Activated CD8-positive, alpha-beta memory T cell treated with anti-CD3 and anti-CD28 coated beads for 48 hours (primary cell): Measurements from ENCODE around the gene KRT34.
"Not testable (repeated sequence)": the region's sequence is repeated elsewhere in the genome, so short reads cannot be mapped to it uniquely, and the experiment has no call there.

Experiments
- DNase-seq, 3 experiments: peaks; one replicate each; pipeline ENCODE4 v3.0.0-alpha.2; 2020; ENCODE audit warnings: low read depth in 2 of 3, low spot score in 2 of 3

Gene KRT34

GRCh38 chr17:41404024-41404671 lies 22.0 kb upstream of the KRT34 start:
- peak in 1 of 3 experiments; percentile 13 for DNase-seq

DNA sequence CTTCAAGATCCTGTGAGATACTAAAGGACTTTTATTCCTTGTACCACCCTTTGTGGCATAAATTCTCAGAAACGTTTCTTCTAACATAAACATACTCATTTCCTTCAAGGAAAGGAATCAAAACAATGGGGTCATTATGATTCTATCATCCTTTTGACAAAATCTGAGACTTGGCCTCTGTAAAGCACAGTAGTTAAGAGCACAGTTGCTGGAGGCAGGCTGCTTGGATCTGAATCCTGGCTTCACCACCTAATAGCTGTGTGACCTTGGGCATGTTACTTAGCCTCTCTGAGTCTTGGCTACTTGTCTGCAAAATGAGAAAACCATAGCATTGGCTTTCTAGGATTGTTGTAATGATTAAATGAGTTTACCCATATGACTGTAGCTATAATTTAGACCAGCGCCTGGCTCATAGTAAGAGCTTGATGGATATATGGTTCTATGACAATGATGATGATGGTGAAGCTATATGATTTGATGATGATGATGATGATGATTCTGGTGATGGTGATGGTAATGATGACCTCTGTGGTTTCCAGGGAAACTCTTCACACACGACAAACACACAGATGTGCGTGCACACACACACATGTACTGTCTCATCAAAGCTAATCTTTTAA lies 21.4 kb upstream of the KRT34 start:
- DNase-seq = no peak

GRCh38 chr17:41402161-41402560 lies 20.1 kb upstream of the KRT34 start:
- no peak for DNase-seq

DNA sequence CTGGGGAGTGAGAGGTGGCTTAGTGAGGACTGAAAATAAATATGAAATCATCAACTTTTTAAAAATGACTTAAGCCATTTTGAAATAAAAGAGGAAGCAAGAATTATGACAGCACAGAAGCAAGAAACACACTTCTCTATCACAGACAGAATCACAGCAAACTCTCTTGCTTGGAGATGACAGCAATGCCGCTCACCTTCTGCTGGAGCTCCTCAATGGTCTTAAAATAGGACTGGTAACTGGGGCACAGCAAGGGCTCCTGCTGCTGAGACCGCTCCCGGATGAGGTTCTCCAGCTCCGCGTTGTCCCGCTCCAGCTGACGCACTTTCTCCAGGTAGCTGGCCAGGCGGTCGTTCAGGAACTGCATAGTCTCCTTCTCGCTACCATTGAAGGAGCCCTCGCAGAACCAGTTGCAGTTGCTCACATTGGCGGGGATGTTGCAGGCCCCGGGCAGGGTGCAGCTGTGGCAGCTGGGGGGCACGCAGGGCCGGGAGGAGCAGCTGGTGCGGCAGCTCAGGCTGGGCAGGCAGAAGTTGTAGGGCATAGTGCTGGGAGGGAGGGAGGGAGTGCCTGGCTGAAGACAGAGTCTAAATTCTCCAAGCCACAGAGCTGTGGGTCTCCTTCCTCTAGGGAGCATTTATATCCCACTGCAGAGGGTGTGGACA lies 15.0 kb upstream of the KRT34 start, which contains the start of gene KRT31:
Gene KRT31 (minus strand): TSS at position 613 of the 665 bp plus-strand sequence. CDS start 69 bp downstream, at position 544.
- no peak for DNase-seq

GRCh38 chr17:41396340-41396739 lies 14.2 kb upstream of the KRT34 start:
- DNase-seq = no peak

- no peak for DNase-seq
Measured at GRCh38 chr17:41395611-41396010, 13.5 kb upstream of the KRT34 start.

GRCh38 chr17:41395044-41395443 lies 12.9 kb upstream of the KRT34 start:
- DNase-seq = not testable (repeated sequence)

- no peak for DNase-seq
Measured at GRCh38 chr17:41394254-41394996, 12.3 kb upstream of the KRT34 start.

DNA sequence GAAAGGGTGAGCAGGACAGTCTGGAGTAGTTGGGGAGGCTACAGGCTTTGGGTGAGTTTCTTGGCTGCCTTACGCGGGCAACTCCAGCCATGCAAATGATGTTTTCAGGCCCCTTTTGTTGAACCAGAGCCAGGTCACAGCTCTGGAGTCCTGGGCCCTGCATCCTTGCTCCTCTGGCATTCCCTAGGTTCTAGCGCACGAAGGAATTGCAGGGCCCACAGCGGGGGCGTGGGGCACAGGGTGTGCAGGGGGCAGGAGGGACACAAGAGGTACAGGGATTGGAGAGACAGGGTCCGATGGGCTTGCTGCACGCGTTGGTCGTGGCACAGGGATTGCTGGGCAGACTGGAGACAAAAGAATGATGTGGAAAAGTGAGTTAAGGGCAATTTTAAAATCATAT lies 11.7 kb upstream of the KRT34 start:
- DNase-seq = no peak

DNA sequence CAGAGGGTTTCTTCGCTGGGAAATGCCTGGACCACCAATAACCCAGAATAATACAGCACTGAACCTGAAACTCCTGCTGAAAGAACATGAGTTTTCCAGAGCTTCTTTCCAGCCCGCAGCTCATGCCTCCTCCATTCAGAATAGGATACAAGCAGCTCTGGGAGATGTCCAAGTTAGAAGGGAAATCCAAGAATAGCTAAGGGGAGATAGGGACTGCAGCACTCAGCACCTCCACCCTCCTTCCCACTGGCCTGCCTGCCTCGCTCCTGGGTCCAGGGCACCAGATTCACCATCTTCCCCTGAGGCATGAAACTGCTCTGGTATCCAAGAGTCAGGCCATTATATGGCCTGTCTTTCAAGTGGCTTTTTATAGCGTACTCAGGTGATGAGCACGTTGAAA lies 11.2 kb upstream of the KRT34 start:
- DNase-seq = no peak

DNA sequence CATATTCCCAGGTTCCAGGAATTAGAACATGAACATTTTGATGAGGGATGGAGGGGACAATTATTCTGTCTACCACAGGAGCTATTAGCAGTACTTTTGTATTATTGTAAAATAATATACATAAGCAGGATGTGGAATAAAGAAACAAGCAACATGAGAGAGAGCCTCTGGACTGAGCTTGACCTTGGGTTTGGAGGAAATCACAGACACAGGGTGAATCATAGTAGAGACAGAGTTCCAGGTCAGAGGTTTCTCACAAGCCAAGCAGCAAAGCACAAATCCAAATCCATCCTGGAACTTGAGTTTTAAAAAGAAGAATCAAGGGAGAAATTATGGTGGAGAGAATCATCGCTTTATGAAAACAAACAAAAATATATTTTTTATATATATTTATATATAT lies 10.2 kb upstream of the KRT34 start:
- no peak for DNase-seq

- no peak for DNase-seq
Measured at GRCh38 chr17:41391535-41391934, 9.4 kb upstream of the KRT34 start.

- DNase-seq = no peak
Measured at GRCh38 chr17:41390411-41390938, 8.4 kb upstream of the KRT34 start.

GRCh38 chr17:41387670-41388069 lies 5.6 kb upstream of the KRT34 start:
- DNase-seq = no peak

DNA sequence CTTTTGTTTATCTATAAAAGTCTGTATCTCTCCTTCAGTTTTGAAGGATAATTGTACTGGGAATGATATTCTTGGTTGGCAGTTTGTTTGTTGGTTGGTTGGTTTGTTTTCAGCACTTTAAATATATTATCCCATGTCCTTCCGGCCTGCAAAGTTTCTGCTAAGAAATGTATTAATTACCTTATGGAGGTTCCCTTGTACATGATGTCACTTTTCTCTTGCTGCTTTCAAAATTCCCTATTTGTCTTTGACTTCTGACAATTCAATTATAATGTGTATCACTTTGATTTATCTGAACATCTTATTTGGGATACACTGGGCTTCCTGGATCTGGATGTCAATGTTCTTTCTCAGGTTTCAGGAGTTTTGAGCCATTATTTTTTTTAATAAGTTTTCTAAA lies 4.1 kb upstream of the KRT34 start:
- DNase-seq = no peak

DNA sequence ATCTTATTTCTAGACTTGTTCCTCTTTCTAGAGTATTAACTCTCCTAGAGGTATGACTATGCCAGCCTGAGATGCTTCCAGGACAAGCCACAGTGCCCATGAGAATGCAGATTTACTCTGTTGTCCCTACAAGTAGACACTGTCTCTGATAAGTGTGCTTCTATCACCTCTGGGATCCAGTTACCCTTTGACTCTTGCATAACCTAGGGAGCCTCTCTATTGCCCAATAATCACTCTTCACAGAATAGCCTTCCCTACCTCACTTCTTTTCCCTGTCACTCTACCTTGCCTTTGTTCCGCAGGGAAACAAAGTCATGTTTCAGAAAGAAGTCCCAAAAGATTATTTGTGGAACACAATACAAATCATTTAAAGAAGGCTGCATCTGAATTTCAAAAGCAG lies 1.6 kb upstream of the KRT34 start:
- DNase-seq = no peak

GRCh38 chr17:41382394-41382793 lies 288 bp upstream of the KRT34 start:
- no peak for DNase-seq

GRCh38 chr17:41380091-41380490 lies 2.0 kb downstream of the KRT34 start:
- DNase-seq = not testable (repeated sequence)

GRCh38 chr17:41377546-41377945 lies 4.6 kb downstream of the KRT34 start:
- no peak for DNase-seq

DNA sequence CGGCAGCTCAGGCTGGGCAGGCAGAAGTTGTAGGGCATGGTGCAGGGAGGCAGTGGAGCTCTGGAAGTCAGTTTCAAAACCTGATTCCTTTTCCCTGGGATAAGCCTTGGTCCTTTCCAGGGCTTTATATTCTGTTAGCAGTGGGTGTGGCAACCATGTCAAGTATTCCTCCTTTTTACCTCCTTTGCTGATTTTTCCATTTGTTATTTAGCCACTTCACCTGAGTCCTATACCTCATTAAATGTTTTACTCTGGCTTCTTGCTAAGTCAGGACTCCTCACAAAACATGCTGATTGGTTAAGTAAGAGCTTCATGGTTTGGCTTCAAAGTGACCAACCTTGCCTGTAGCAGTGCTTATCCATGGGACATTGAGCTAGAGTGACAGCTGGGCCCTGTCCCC lies 12.4 kb downstream of the KRT34 start, which contains the start of gene KRT33B:
Gene KRT33B (minus strand): TSS at position 101 of the 400 bp plus-strand sequence. CDS start 63 bp downstream, at position 38.
- DNase-seq = no peak

- no peak for DNase-seq
Measured at GRCh38 chr17:41369023-41369422, 13.1 kb downstream of the KRT34 start.
